HepG2 (cell line): ENCODE results near the gene RSPH4A. TPM values are rescaled to one million over a fixed set of nuclear protein-coding genes. Genes with fewer than 3 reads are reported as not detected.

Source experiments
- ARNT2 ChIP-seq: sonication (generic); formaldehyde crosslinking; IDR thresholded peaks from 2 replicates; pipeline ENCODE4 v1.8.0; 2022; ENCODE audit warnings: mild to moderate bottlenecking, low read depth, missing genetic modification reagents, moderate library complexity
- CENPT ChIP-seq: sonication (generic); formaldehyde crosslinking; IDR thresholded peaks from 2 replicates; pipeline ENCODE4 v1.8.0; 2022; ENCODE audit warnings: low read depth, mild to moderate bottlenecking, moderate library complexity, missing genetic modification reagents
- CHD4 ChIP-seq: fragments of 200-600 bp; sonication (generic); IDR thresholded peaks from 2 replicates; pipeline ENCODE4 v1.7.0; 2017; ENCODE audit warnings: mild to moderate bottlenecking, low read length, borderline replicate concordance
- HINFP ChIP-seq: sonication (generic); formaldehyde crosslinking; IDR thresholded peaks from 2 replicates; pipeline ENCODE4 v1.4.0; 2020; ENCODE audit warnings: low read depth, mild to moderate bottlenecking, missing genetic modification reagents
- KAT7 ChIP-seq: IDR thresholded peaks from 2 replicates; pipeline ENCODE4 v1.6.1; 2018; ENCODE audit warnings: borderline replicate concordance, missing compliant biosample characterization
- KDM1A ChIP-seq: IDR thresholded peaks from 2 replicates; pipeline ENCODE4 v1.6.1; 2016; ENCODE audit warnings: missing compliant biosample characterization
- KMT2B ChIP-seq: IDR thresholded peaks from 2 replicates; pipeline ENCODE4 v1.6.1; 2016; ENCODE audit warnings: missing genetic modification reagents, missing compliant biosample characterization
- MAX ChIP-seq: IDR thresholded peaks from 2 replicates; pipeline ENCODE4 v1.6.1; 2012; ENCODE audit warnings: inconsistent platforms
- NR2F2 ChIP-seq: IDR thresholded peaks from 2 replicates; pipeline ENCODE4 v1.6.1; 2012; ENCODE audit warnings: low read depth, inconsistent platforms, borderline replicate concordance
- PBX3 ChIP-seq: sonication (generic); formaldehyde crosslinking; IDR thresholded peaks from 2 replicates; pipeline ENCODE4 v1.8.1; 2023; ENCODE audit warnings: missing genetic modification reagents, inconsistent platforms, borderline replicate concordance
- PCBP2 ChIP-seq: fragments of 200-400 bp; formaldehyde crosslinking; optimal IDR thresholded peaks from 2 replicates; pipeline ENCODE3; 2018; ENCODE audit warnings: low read length, low read depth; ENCODE audit not compliant: poor library complexity, severe bottlenecking
- SALL1 ChIP-seq: sonication (generic); formaldehyde crosslinking; IDR thresholded peaks from 2 replicates; pipeline ENCODE4 v1.8.0; 2022; ENCODE audit warnings: mild to moderate bottlenecking, missing genetic modification reagents
- SKI ChIP-seq: fragments of 450-650 bp; IDR thresholded peaks from one replicate; pipeline ENCODE4 v1.6.1; 2018; ENCODE audit warnings: mild to moderate bottlenecking; ENCODE audit not compliant: partially characterized antibody
- SMAD9 ChIP-seq: sonication (generic); formaldehyde crosslinking; IDR thresholded peaks from 2 replicates; pipeline ENCODE4 v1.5.1; 2020; ENCODE audit warnings: mild to moderate bottlenecking, missing genetic modification reagents
- SNAPC2 ChIP-seq: sonication (generic); formaldehyde crosslinking; IDR thresholded peaks from 2 replicates; pipeline ENCODE4 v1.8.1; 2022; ENCODE audit warnings: mild to moderate bottlenecking, missing genetic modification reagents
- U2AF2 ChIP-seq: fragments of 200-400 bp; formaldehyde crosslinking; IDR thresholded peaks from 2 replicates; pipeline ENCODE4 v1.6.1; 2017; ENCODE audit warnings: low read depth, mild to moderate bottlenecking, low read length
- YY1 ChIP-seq: IDR thresholded peaks from 2 replicates; pipeline ENCODE4 v1.6.1; 2011; ENCODE audit warnings: low read length, low read depth, moderate library complexity, mild to moderate bottlenecking; ENCODE audit not compliant: insufficient read depth, insufficient replicate concordance
- ZBTB33 ChIP-seq: sonication (generic); formaldehyde crosslinking; IDR thresholded peaks from 2 replicates; pipeline ENCODE4 v1.4.0; 2020; ENCODE audit warnings: missing genetic modification reagents
- ZNF121 ChIP-seq: sonication (generic); formaldehyde crosslinking; IDR thresholded peaks from 2 replicates; pipeline ENCODE4 v1.5.0; 2020; ENCODE audit warnings: mild to moderate bottlenecking, missing genetic modification reagents
- ZNF138 ChIP-seq: sonication (generic); formaldehyde crosslinking; IDR thresholded peaks from 2 replicates; pipeline ENCODE4 v1.5.0; 2020; ENCODE audit warnings: mild to moderate bottlenecking, low read depth, missing genetic modification reagents
- ZNF414 ChIP-seq: sonication (generic); formaldehyde crosslinking; IDR thresholded peaks from 2 replicates; pipeline ENCODE4 v1.5.0; 2020; ENCODE audit warnings: missing genetic modification reagents
- ZNF430 ChIP-seq: sonication (generic); formaldehyde crosslinking; IDR thresholded peaks from 2 replicates; pipeline ENCODE4 v1.9.0; 2021; ENCODE audit warnings: mild to moderate bottlenecking, missing genetic modification reagents
- ZNF451 ChIP-seq: sonication (generic); formaldehyde crosslinking; IDR thresholded peaks from 2 replicates; pipeline ENCODE4 v1.5.0; 2020; ENCODE audit warnings: mild to moderate bottlenecking, missing genetic modification reagents
- ZNF746 ChIP-seq: sonication (generic); formaldehyde crosslinking; IDR thresholded peaks from 2 replicates; pipeline ENCODE4 v1.8.0; 2022; ENCODE audit warnings: mild to moderate bottlenecking, missing genetic modification reagents
- ZNF75D ChIP-seq: sonication (generic); formaldehyde crosslinking; IDR thresholded peaks from 2 replicates; pipeline ENCODE4 v1.8.1; 2023; ENCODE audit warnings: missing genetic modification reagents, mild to moderate bottlenecking, borderline replicate concordance
- ZNF879 ChIP-seq: sonication (generic); formaldehyde crosslinking; IDR thresholded peaks from 2 replicates; pipeline ENCODE4 v1.8.1; 2023; ENCODE audit warnings: missing genetic modification reagents
- polyA plus RNA-seq, 8 experiments: library from polyadenylated mRNA; depleted of rRNA in 3 of 8; stranded (reverse) in 7 of 8; unstranded in 1 of 8; fragments of >200 nt; fragmentation: Illumina TruSeq in 4 of 8; extraction: Trizol in 4 of 8; gene quantifications; 2 replicates each; pipeline versions ENCODE4 v1.2.1 to v1.2.3, GENCODE V29; 2011 to 2016; ENCODE audit warnings: low read depth in 4 of 8, missing spikeins in 1 of 8, mixed read lengths in 1 of 8; ENCODE audit not compliant: insufficient read depth in 1 of 8
- total RNA-seq, 5 experiments: library from RNA; depleted of rRNA; stranded (reverse); fragments of >200 nt; fragmentation: Illumina TruSeq; extraction: Trizol; gene quantifications; 2 replicates each; pipeline ENCODE4 v1.2.3, GENCODE V29; 2016; ENCODE audit warnings: low read depth in 1 of 5

The RSPH4A gene
- total and polyA plus RNA-seq, 2 of the 13 experiments (the other 11 are each of a cell fraction or from before 2014, with no cell fraction given): 0.24 to 0.40 TPM

- peak; percentile 94 for TF ChIP-seq ZNF430 (CRISPR knock-in tag)
- TF ChIP-seq ARNT2 (CRISPR knock-in tag): peak; percentile 66; the same call in 1 of the 2 replicates
- TF ChIP-seq ZNF746 (CRISPR knock-in tag): 0 out of 2 replicates have a peak, but pooled peaks have one; percentile 45
- TF ChIP-seq YY1: no peak
- TF ChIP-seq HINFP (CRISPR knock-in tag): peak; percentile 73; the same call in 1 of the 2 replicates
- TF ChIP-seq PBX3 (CRISPR knock-in tag): no peak
- TF ChIP-seq ZNF138 (CRISPR knock-in tag): no peak
- no peak; the same call in 1 of the 2 replicates for TF ChIP-seq KDM1A (CRISPR knock-in tag)
- TF ChIP-seq SKI: peak; percentile 70
- peak; percentile 88 for TF ChIP-seq MAX
- peak; percentile 66; the same call in 1 of the 2 replicates for TF ChIP-seq KAT7 (CRISPR knock-in tag)
- TF ChIP-seq CHD4: peak; percentile 62; the same call in 1 of the 2 replicates
- TF ChIP-seq SNAPC2 (CRISPR knock-in tag): peak; percentile 81; the same call in 1 of the 2 replicates
- TF ChIP-seq SALL1 (CRISPR knock-in tag): peak; percentile 99
- TF ChIP-seq U2AF2: no peak
- TF ChIP-seq ZNF879 (CRISPR knock-in tag): no peak
- peak; percentile 72 for TF ChIP-seq ZBTB33 (CRISPR knock-in tag)
- TF ChIP-seq CENPT (CRISPR knock-in tag): no peak
- peak; percentile 78 for TF ChIP-seq KMT2B (CRISPR knock-in tag)
- TF ChIP-seq SMAD9: no peak
- peak; percentile 85; the same call in 1 of the 2 replicates for TF ChIP-seq ZNF451 (CRISPR knock-in tag)
- no peak for TF ChIP-seq ZNF75D (CRISPR knock-in tag)
- peak; percentile 87 for TF ChIP-seq ZNF414 (CRISPR knock-in tag)
- no peak for TF ChIP-seq PCBP2
- TF ChIP-seq NR2F2: peak; percentile 83; the same call in 1 of the 2 replicates
- TF ChIP-seq ZNF121: no peak
Measured at GRCh38 chr6:116631379-116631990, 15.2 kb downstream of the RSPH4A start (continued).
